ENCODE data around the gene ATG2B. TPM values are rescaled to one million over a fixed set of nuclear protein-coding genes. Genes with fewer than 3 reads are reported as not detected.

Gene ATG2B
- total RNA-seq, 2 donors from 2014 or later: 18.3 to 20.5 TPM

GRCh38 chr14:96393071-96393691, 30.0 kb upstream of the ATG2B start:
- Mint-ChIP-seq H3K36me3 (ENCODE audit: low read depth) (no peaks in the 10 kb centered on the region), H3K27me3 (peaks cover 3% of the 10 kb centered on the region), H3K9me3 (no peaks in the 10 kb centered on the region), H3K27ac (no peak overlapping the region), H3K4me3 (peak overlapping the region; percentile 89), H3K4me1 (no peaks in the 10 kb centered on the region)
- no peak for ATAC-seq (replicated peaks)

GRCh38 chr14:96391293-96392118, 28.4 kb upstream of the ATG2B start:
- peak overlapping the region; percentile 89 for H3K4me3 Mint-ChIP-seq
- H3K27me3 Mint-ChIP-seq: no peaks in the 10 kb centered on the region
- H3K27ac Mint-ChIP-seq: peak overlapping the region; percentile 85
- no peaks in the 10 kb centered on the region for H3K9me3 Mint-ChIP-seq
- no peaks in the 10 kb centered on the region for H3K36me3 Mint-ChIP-seq (ENCODE audit: low read depth)
- H3K4me1 Mint-ChIP-seq: no peaks in the 10 kb centered on the region
- peak; percentile 95 for ATAC-seq (replicated peaks)

GRCh38 chr14:96390965-96391292, 27.8 kb upstream of the ATG2B start:
- Mint-ChIP-seq H3K9me3 (no peaks in the 10 kb centered on the region), H3K4me3 (peak overlapping the region; percentile 89), H3K4me1 (no peaks in the 10 kb centered on the region), H3K27me3 (no peaks in the 10 kb centered on the region), H3K36me3 (ENCODE audit: low read depth) (peaks cover under 1% of the 10 kb centered on the region), H3K27ac (peak overlapping the region; percentile 85)
- ATAC-seq (replicated peaks): no peak

GRCh38 chr14:96385385-96385784, 22.2 kb upstream of the ATG2B start:
- ATAC-seq (replicated peaks): no peak
- Mint-ChIP-seq H3K9me3 (no peaks in the 10 kb centered on the region), H3K4me3 (no peak overlapping the region), H3K4me1 (no peaks in the 10 kb centered on the region), H3K27ac (no peak overlapping the region), H3K36me3 (ENCODE audit: low read depth) (peaks cover 45% of the 10 kb centered on the region), H3K27me3 (no peaks in the 10 kb centered on the region)

GRCh38 chr14:96384740-96385139, 21.6 kb upstream of the ATG2B start:
- Mint-ChIP-seq H3K27me3 (no peaks in the 10 kb centered on the region), H3K4me1 (no peaks in the 10 kb centered on the region), H3K27ac (no peak overlapping the region), H3K4me3 (no peak overlapping the region), H3K36me3 (ENCODE audit: low read depth) (peaks cover 45% of the 10 kb centered on the region), H3K9me3 (no peaks in the 10 kb centered on the region)
- no peak for ATAC-seq (replicated peaks)

- no peak overlapping the region for H3K4me3 Mint-ChIP-seq
- H3K36me3 Mint-ChIP-seq (ENCODE audit: low read depth): peaks cover 45% of the 10 kb centered on the region
- no peaks in the 10 kb centered on the region for H3K4me1 Mint-ChIP-seq
- no peaks in the 10 kb centered on the region for H3K9me3 Mint-ChIP-seq
- no peaks in the 10 kb centered on the region for H3K27me3 Mint-ChIP-seq
- no peak overlapping the region for H3K27ac Mint-ChIP-seq
- ATAC-seq (replicated peaks): no peak
These were observed 20.9 kb upstream of the ATG2B start for GRCh38 chr14:96384053-96384452.

GRCh38 chr14:96383445-96383844, 20.3 kb upstream of the ATG2B start:
- peaks cover 45% of the 10 kb centered on the region for H3K36me3 Mint-ChIP-seq (ENCODE audit: low read depth)
- ATAC-seq (replicated peaks): no peak
- no peaks in the 10 kb centered on the region for H3K27me3 Mint-ChIP-seq
- no peaks in the 10 kb centered on the region for H3K9me3 Mint-ChIP-seq
- no peak overlapping the region for H3K27ac Mint-ChIP-seq
- H3K4me3 Mint-ChIP-seq: no peak overlapping the region
- H3K4me1 Mint-ChIP-seq: no peaks in the 10 kb centered on the region

- Mint-ChIP-seq H3K9me3 (no peaks in the 10 kb centered on the region), H3K27me3 (no peaks in the 10 kb centered on the region), H3K36me3 (ENCODE audit: low read depth) (peaks cover 43% of the 10 kb centered on the region), H3K4me1 (no peaks in the 10 kb centered on the region), H3K4me3 (no peak overlapping the region), H3K27ac (no peak overlapping the region)
- peak; percentile 48 for ATAC-seq (replicated peaks)
These were observed 17.6 kb upstream of the ATG2B start for GRCh38 chr14:96380735-96381134.

GRCh38 chr14:96376093-96376492, 13.0 kb upstream of the ATG2B start:
- Mint-ChIP-seq H3K36me3 (ENCODE audit: low read depth) (peaks cover 11% of the 10 kb centered on the region), H3K4me1 (no peaks in the 10 kb centered on the region), H3K27ac (no peak overlapping the region), H3K27me3 (no peaks in the 10 kb centered on the region), H3K4me3 (no peak overlapping the region), H3K9me3 (no peaks in the 10 kb centered on the region)
- ATAC-seq (replicated peaks): no peak

- Mint-ChIP-seq H3K4me1 (peaks cover 6% of the 10 kb centered on the region), H3K9me3 (no peaks in the 10 kb centered on the region), H3K36me3 (ENCODE audit: low read depth) (peaks cover 11% of the 10 kb centered on the region), H3K27me3 (no peaks in the 10 kb centered on the region), H3K4me3 (no peak overlapping the region), H3K27ac (no peak overlapping the region)
- no peak for ATAC-seq (replicated peaks)
These were observed 10.4 kb upstream of the ATG2B start for GRCh38 chr14:96373538-96373937.

GRCh38 chr14:96370528-96370927, 7.4 kb upstream of the ATG2B start:
- Mint-ChIP-seq H3K4me1 (peaks cover 6% of the 10 kb centered on the region), H3K27me3 (no peaks in the 10 kb centered on the region), H3K4me3 (no peak overlapping the region), H3K27ac (no peak overlapping the region), H3K36me3 (ENCODE audit: low read depth) (peaks cover 11% of the 10 kb centered on the region), H3K9me3 (no peaks in the 10 kb centered on the region)
- ATAC-seq (replicated peaks): no peak

- Mint-ChIP-seq H3K36me3 (ENCODE audit: low read depth) (peaks cover 6% of the 10 kb centered on the region), H3K4me3 (no peak overlapping the region), H3K27ac (no peak overlapping the region), H3K4me1 (peaks cover 19% of the 10 kb centered on the region), H3K27me3 (no peaks in the 10 kb centered on the region), H3K9me3 (no peaks in the 10 kb centered on the region)
- no peak for ATAC-seq (replicated peaks)
These were observed 5.4 kb upstream of the ATG2B start for GRCh38 chr14:96368534-96368933.

- Mint-ChIP-seq H3K27ac (no peak overlapping the region), H3K4me3 (peak overlapping the region; percentile 91), H3K36me3 (ENCODE audit: low read depth) (peaks cover 6% of the 10 kb centered on the region), H3K27me3 (no peaks in the 10 kb centered on the region), H3K9me3 (no peaks in the 10 kb centered on the region), H3K4me1 (peaks cover 24% of the 10 kb centered on the region)
- no peak for ATAC-seq (replicated peaks)
These were observed 1.8 kb upstream of the ATG2B start for GRCh38 chr14:96364962-96365361.

GRCh38 chr14:96363751-96364336, 703 bp upstream of the ATG2B start:
- Mint-ChIP-seq H3K36me3 (ENCODE audit: low read depth) (peaks cover 6% of the 10 kb centered on the region), H3K27ac (peak overlapping the region; percentile 59), H3K4me3 (peak overlapping the region; percentile 91), H3K4me1 (peaks cover 28% of the 10 kb centered on the region), H3K27me3 (no peaks in the 10 kb centered on the region), H3K9me3 (no peaks in the 10 kb centered on the region)
- peak; percentile 4 for ATAC-seq (replicated peaks)

Measured in activated T-helper 17 cell treated with anti-CD3 and anti-CD28 coated beads, Interleukin-2, amount 50 U/mL, for 72 hours (primary cell).